Gastroesophageal sphincter (tissue), 4 donors: ENCODE results near the gene PLD5. TPM values are rescaled to one million over a fixed set of nuclear protein-coding genes. Genes with fewer than 3 reads are reported as not detected.
A peak's percentile ranks its signal among the peaks of the same experiment; 100 is the strongest.

Experiments
- ATAC-seq: fragments of 150-250 bp; one replicate; pipeline ENCODE4 v1.9.1; 2016; ENCODE audit warnings: mild to moderate bottlenecking, moderate library complexity
- H3K27ac ChIP-seq, 4 donors: fragments of 200-600 bp; sonication (generic) in 3 of 4; 1 replicate in 3 of 4; 2 replicates in 1 of 4; pipeline ENCODE4 v1.5.1; 2016 to 2019
- H3K27me3 ChIP-seq: fragments of 200-600 bp; sonication (generic); one replicate; pipeline ENCODE4 v1.5.1; 2019
- H3K36me3 ChIP-seq, 2 donors: fragments of 200-600 bp; sonication (generic); one replicate each; pipeline ENCODE4 v1.5.1; 2019; ENCODE audit warnings: control low read depth in 1 of 2
- H3K4me1 ChIP-seq, 3 donors: fragments of 200-600 bp; sonication (generic); 1 replicate in 2 of 3; 2 replicates in 1 of 3; pipeline ENCODE4 v1.5.1; 2016 to 2019; ENCODE audit warnings: control low read depth in 2 of 3
- H3K4me3 ChIP-seq, 2 donors: fragments of 200-600 bp; sonication (generic); one replicate each; pipeline ENCODE4 v1.5.1; 2019; ENCODE audit warnings: mild to moderate bottlenecking in 1 of 2, moderate library complexity in 1 of 2
- H3K9me3 ChIP-seq, 3 donors: fragments of 200-600 bp; sonication (generic); one replicate each; pipeline ENCODE4 v1.5.1; 2017 to 2019; ENCODE audit warnings: control low read depth in 2 of 3
- EP300 ChIP-seq: sonication (generic); formaldehyde crosslinking; IDR thresholded peaks from one replicate; pipeline ENCODE4 v1.6.1; 2017; ENCODE audit warnings: antibody characterized with exemption, mild to moderate bottlenecking
- POLR2A ChIP-seq, 2 donors: fragments of 450-650 bp; IDR thresholded peaks; one replicate each; pipeline ENCODE4 v1.6.1; 2017; ENCODE audit warnings: antibody characterized with exemption in 2 of 2, mild to moderate bottlenecking in 2 of 2, moderate library complexity in 1 of 2
- POLR2AphosphoS5 ChIP-seq: sonication (generic); formaldehyde crosslinking; IDR thresholded peaks from one replicate; pipeline ENCODE4 v1.6.1; 2017; ENCODE audit warnings: antibody characterized with exemption
- WGBS, 2 donors: methylation state at CpG; one replicate each; pipeline ENCODE4 v1.1.5; 2018; ENCODE audit warnings: low coverage in 1 of 2; 5-methylcytosine and 5-hydroxymethylcytosine counted together
- total RNA-seq, 4 donors: library from RNA; depleted of rRNA; stranded (reverse); fragments of >200 nt; gene quantifications; one replicate each; pipeline ENCODE4 v1.1.0, GENCODE V29; 2016
- TF ChIP-seq, protein P1 (sequence below), 4 experiments: fragments of 200-600 bp in 2 of 4; fragments of 450-650 bp in 2 of 4; sonication (generic) in 1 of 4; IDR thresholded peaks; one replicate each; pipeline ENCODE4 v1.5.1; 2017 to 2019; ENCODE audit warnings: antibody characterized with exemption in 4 of 4, mild to moderate bottlenecking in 2 of 4, moderate library complexity in 2 of 4

The PLD5 gene
- 1 to 10 TPM in 2 of 4 donors, under 1 TPM in 2; 0.37 to 1.4 (median 0.92) TPM for total RNA-seq

DNA sequence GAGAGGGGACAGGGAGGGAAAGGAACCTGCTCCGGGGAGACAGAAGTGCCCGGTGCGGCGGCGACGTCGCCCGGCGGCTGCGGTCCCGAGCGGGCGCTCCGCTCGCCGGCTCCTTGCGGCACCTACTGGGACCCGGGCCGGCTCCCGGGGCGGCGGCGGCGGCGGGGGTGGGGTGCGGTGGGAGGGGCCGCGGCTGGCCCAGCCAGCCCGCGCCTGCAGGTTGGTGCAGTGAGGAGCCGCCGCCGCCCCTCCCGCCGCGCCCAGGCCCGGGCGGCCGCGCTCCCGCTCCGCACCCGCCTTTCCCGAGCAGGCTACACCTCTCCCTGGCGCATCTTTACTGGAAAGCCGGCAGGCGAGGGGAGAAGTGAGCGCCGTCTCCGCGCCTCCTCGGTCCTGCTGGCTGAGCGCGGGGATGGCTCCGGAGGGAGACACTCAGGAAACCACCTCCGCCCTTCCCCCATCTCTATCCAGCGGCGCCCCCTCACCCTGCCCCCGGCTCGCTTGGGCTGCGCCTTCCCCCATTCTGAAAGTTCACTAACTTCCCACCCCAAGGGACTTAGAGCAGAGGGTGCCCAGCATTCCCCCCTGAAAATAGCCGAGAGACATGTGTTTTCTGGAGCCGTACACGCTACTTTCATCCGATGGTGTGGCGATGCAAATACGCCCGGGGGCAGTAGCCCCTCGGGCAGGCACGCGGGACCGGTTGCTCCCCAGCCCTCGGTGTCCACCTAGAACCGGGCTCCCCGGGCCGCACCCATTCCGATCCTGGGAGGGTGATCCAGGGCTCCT, at the start of gene PLD5:
TSS of gene PLD5 (minus strand) at position 127 of the 789 bp plus-strand sequence.
- no peaks in the 10 kb centered on the region for H3K36me3 ChIP-seq
- H3K27ac ChIP-seq: no peak within 1 kb of the TSS
- peaks cover 0 to 22% (median 9%) of the 10 kb centered on the region in 3 donors for H3K4me1 ChIP-seq
- H3K9me3 ChIP-seq: no peaks in the 10 kb centered on the region
- ATAC-seq: peak; percentile 46
- peak within 1 kb of the TSS; percentile 28 to 54 for H3K4me3 ChIP-seq
- TF ChIP-seq POLR2A (IDR thresholded peaks at IDR 0.05) (no peak), EP300 (no peak), POLR2AphosphoS5 (no peak)
- H3K27me3 ChIP-seq: peaks cover 71% of the 10 kb centered on the region
- 0 to 3% methylated on average over 2 to 14 of the region's 77 CpGs for WGBS, 2 donors

DNA sequence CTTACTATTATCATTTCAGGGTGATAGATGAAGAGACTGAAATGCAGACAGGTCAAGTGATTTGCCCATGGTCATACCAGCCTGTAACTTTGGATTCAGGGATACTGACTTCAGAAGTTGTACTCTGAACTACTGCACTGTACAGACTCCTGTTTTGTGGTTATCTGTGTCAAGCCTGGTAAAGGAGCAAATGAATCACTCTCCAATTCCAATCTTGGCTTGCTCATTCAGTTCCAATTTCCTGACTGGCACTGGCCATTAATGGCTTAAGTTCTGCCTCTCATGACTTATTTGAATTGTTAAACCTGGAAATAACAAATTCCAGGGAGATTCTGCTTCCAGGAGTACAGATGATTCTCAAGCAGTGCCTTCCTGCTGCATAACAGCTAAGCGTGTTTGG, 45.4 kb upstream of the PLD5 start:
- WGBS, 2 donors: 83% methylated on average over 1 of the region's 1 CpG; no CpG with 5 or more reads in 1 of the 2 donors
- Histone ChIP-seq H3K27me3 (no peaks in the 10 kb centered on the region), H3K27ac (no peak overlapping the region), H3K9me3 (peaks cover 0 to 5% (median 0%) of the 10 kb centered on the region in 3 donors), H3K36me3 (no peaks in the 10 kb centered on the region), H3K4me1 (no peaks in the 10 kb centered on the region), H3K4me3 (no peak overlapping the region)
- TF ChIP-seq, protein P1, sequence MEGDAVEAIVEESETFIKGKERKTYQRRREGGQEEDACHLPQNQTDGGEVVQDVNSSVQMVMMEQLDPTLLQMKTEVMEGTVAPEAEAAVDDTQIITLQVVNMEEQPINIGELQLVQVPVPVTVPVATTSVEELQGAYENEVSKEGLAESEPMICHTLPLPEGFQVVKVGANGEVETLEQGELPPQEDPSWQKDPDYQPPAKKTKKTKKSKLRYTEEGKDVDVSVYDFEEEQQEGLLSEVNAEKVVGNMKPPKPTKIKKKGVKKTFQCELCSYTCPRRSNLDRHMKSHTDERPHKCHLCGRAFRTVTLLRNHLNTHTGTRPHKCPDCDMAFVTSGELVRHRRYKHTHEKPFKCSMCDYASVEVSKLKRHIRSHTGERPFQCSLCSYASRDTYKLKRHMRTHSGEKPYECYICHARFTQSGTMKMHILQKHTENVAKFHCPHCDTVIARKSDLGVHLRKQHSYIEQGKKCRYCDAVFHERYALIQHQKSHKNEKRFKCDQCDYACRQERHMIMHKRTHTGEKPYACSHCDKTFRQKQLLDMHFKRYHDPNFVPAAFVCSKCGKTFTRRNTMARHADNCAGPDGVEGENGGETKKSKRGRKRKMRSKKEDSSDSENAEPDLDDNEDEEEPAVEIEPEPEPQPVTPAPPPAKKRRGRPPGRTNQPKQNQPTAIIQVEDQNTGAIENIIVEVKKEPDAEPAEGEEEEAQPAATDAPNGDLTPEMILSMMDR (IDR thresholded peaks at IDR 0.05): no peak
- no peak for ATAC-seq

DNA sequence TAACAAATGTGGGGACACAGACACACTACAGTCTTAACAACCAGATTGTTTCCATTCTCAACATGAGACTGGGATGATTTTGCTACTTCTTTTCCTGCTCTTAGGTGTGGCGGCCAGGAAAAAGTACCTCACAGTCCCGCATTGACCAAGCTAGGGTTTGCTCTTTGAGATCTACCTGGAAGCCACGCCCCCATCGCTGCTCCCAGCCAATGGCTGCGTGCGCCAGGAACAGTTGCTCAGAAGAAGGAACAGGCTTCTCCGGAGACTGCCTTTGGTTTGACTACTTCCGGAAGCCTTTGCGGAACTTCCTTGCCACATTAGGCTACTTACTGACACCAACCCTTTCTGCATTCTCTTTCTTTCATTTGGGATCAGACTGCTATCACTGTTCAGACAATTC, 44.2 kb upstream of the PLD5 start:
- no peaks in the 10 kb centered on the region for H3K27me3 ChIP-seq
- no peaks in the 10 kb centered on the region for H3K36me3 ChIP-seq
- no peaks in the 10 kb centered on the region for H3K4me1 ChIP-seq
- ATAC-seq: no peak
- 89 to 100% methylated on average over 1 to 5 of the region's 9 CpGs for WGBS, 2 donors
- H3K27ac ChIP-seq: no peak overlapping the region
- peaks cover 0 to 5% (median 0%) of the 10 kb centered on the region in 3 donors for H3K9me3 ChIP-seq
- no peak overlapping the region for H3K4me3 ChIP-seq
- TF ChIP-seq EP300 (no peak), POLR2AphosphoS5 (no peak), POLR2A (IDR thresholded peaks at IDR 0.05) (no peak)
- TF ChIP-seq, protein P1 (IDR thresholded peaks at IDR 0.05): no peak

DNA sequence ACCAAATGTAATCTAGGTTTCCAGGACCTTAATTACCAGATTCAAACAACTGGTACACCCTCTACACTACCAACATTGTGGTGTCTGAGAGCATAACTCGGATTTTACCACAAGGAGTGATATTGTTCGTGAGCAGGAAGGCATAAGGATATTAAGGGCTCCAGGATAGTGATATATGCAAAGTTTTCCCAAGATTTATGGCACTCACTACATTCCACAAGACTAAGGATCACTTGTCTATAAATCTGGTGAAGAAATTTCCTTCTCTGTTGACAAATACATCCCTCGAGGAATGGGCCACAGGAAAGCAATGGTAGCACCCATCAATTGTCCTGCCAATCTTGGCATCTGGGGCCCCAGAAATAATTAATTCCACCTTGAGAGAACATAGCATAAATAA, 43.1 kb upstream of the PLD5 start:
- Histone ChIP-seq H3K9me3 (peaks cover 0 to 5% (median 0%) of the 10 kb centered on the region in 3 donors), H3K4me3 (no peak overlapping the region), H3K36me3 (no peaks in the 10 kb centered on the region), H3K4me1 (no peaks in the 10 kb centered on the region), H3K27ac (no peak overlapping the region), H3K27me3 (no peaks in the 10 kb centered on the region)
- 31 to 38% methylated on average over 2 to 3 of the region's 3 CpGs for WGBS, 2 donors
- no peak for ATAC-seq
- no peak for TF ChIP-seq EP300
- TF ChIP-seq POLR2AphosphoS5: no peak
- no peak for TF ChIP-seq POLR2A (IDR thresholded peaks at IDR 0.05)
- TF ChIP-seq, protein P1 (IDR thresholded peaks at IDR 0.05): no peak

DNA sequence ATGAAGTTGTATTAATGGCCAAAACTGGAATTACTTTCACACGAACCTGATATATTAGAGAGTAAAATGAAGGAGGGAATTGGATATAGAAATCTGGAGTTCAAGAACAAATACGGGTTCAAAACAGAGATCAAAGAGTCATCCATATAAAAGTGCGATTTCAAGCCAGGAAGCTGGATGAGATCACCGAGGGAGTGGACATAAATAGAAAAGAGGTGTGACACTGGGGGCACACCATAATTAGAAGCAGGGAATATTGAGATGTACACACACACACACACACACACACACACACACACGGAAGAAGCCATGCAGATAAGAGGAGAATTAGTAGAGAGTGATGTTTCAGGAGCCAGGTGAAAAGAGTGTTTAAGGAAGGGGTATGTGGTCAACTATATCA, 32.3 kb upstream of the PLD5 start:
- TF ChIP-seq EP300 (no peak), POLR2A (IDR thresholded peaks at IDR 0.05) (no peak), POLR2AphosphoS5 (no peak)
- TF ChIP-seq, protein P1 (IDR thresholded peaks at IDR 0.05): no peak
- Histone ChIP-seq H3K4me1 (no peaks in the 10 kb centered on the region), H3K4me3 (no peak overlapping the region), H3K36me3 (no peaks in the 10 kb centered on the region), H3K27me3 (no peaks in the 10 kb centered on the region), H3K9me3 (peaks cover 0 to 7% (median 0%) of the 10 kb centered on the region in 3 donors), H3K27ac (no peak overlapping the region)
- 62 to 67% methylated on average over 5 of the region's 5 CpGs for WGBS, 2 donors
- no peak for ATAC-seq
